ENCODE measurements around the gene MAPT.

The MAPT gene

GRCh38 chr17:46007461-46007965 lies 113.2 kb downstream of the MAPT start:
- Histone ChIP-seq H3K27ac (no peak overlapping the region), H3K4me3 (ENCODE audit: low read depth, low read length) (no peak overlapping the region), H3K27me3 (replicated peaks) (no peaks in the 10 kb centered on the region), H3K36me3 (replicated peaks) (no peaks in the 10 kb centered on the region)
- TF ChIP-seq CTCF (IDR thresholded peaks at IDR 0.05; ENCODE audit: low read depth, low read length, missing control alignments) = no peak
- no peak for DNase-seq
- in situ Hi-C loops (cut with HindIII; ENCODE audit: low pct_ligation_motif_present, low sequenced_read_pairs) = no loop called here

- no peak overlapping the region for H3K27ac ChIP-seq
- TF ChIP-seq CTCF (IDR thresholded peaks at IDR 0.05; ENCODE audit: low read depth, low read length, missing control alignments) = no peak
Measured at GRCh38 chr17:46008591-46008990, 114.2 kb downstream of the MAPT start.

GRCh38 chr17:46009681-46010596 lies 115.6 kb downstream of the MAPT start:
- Histone ChIP-seq H3K27ac (no peak overlapping the region), H3K27me3 (replicated peaks) (no peaks in the 10 kb centered on the region), H3K36me3 (replicated peaks) (no peaks in the 10 kb centered on the region), H3K4me3 (ENCODE audit: low read depth, low read length) (no peak overlapping the region)
- peak; percentile 82 for DNase-seq
- TF ChIP-seq CTCF (IDR thresholded peaks at IDR 0.05; ENCODE audit: low read depth, low read length, missing control alignments) = no peak
- in situ Hi-C loops (cut with HindIII; ENCODE audit: low pct_ligation_motif_present, low sequenced_read_pairs) = no loop called here

More at GRCh38 chr17:46008591-46008990, 114.2 kb downstream of the MAPT start:
- DNase-seq = no peak
- H3K36me3 ChIP-seq (replicated peaks) = no peaks in the 10 kb centered on the region
- in situ Hi-C loops (cut with HindIII; ENCODE audit: low pct_ligation_motif_present, low sequenced_read_pairs) = no loop called here
- H3K27me3 ChIP-seq (replicated peaks) = no peaks in the 10 kb centered on the region
- H3K4me3 ChIP-seq (ENCODE audit: low read depth, low read length) = no peak overlapping the region

GRCh38 chr17:46010597-46011186 lies 116.3 kb downstream of the MAPT start:
- TF ChIP-seq CTCF (IDR thresholded peaks at IDR 0.05; ENCODE audit: low read depth, low read length, missing control alignments) = peak; percentile 1
- H3K27ac ChIP-seq = no peak overlapping the region
- DNase-seq = no peak
- no peak overlapping the region for H3K4me3 ChIP-seq (ENCODE audit: low read depth, low read length)
- no peaks in the 10 kb centered on the region for H3K27me3 ChIP-seq (replicated peaks)
- no peaks in the 10 kb centered on the region for H3K36me3 ChIP-seq (replicated peaks)
- in situ Hi-C loops (cut with HindIII; ENCODE audit: low pct_ligation_motif_present, low sequenced_read_pairs) = no loop called here

- Histone ChIP-seq H3K27me3 (replicated peaks) (no peaks in the 10 kb centered on the region), H3K4me3 (ENCODE audit: low read depth, low read length) (no peak overlapping the region), H3K36me3 (replicated peaks) (no peaks in the 10 kb centered on the region), H3K27ac (no peak overlapping the region)
- DNase-seq = no peak
- in situ Hi-C loops (cut with HindIII; ENCODE audit: low pct_ligation_motif_present, low sequenced_read_pairs) = no loop called here
- no peak for TF ChIP-seq CTCF (IDR thresholded peaks at IDR 0.05; ENCODE audit: low read depth, low read length, missing control alignments)
Measured at GRCh38 chr17:46011711-46012505, 117.6 kb downstream of the MAPT start.

Measured in brain microvascular endothelial cell (primary cell).